Heart right ventricle (tissue), 16 donors: ENCODE measurements around the gene PCBP3. TPM values are rescaled to one million over a fixed set of nuclear protein-coding genes. Genes with fewer than 3 reads are reported as not detected.

ENCODE experiments used
- ATAC-seq, 8 donors: fragments of 200-7000 bp; cut with Tn5 transposase; one replicate each; pipeline ENCODE4 v1.9.1; 2020; ENCODE audit warnings: mild to moderate bottlenecking in 8 of 8, moderate library complexity in 8 of 8, moderate number of reproducible peaks in 1 of 8
- DNase-seq, 2 donors: peaks; one replicate each; pipeline ENCODE4 v3.0.0-alpha.2; 2020
- H3K27ac ChIP-seq, 10 donors: fragments of 200-600 bp; sonication (generic) in 2 of 10; one replicate each; pipeline versions ENCODE4 v1.5.0 to v1.8.0; 2020 to 2022; ENCODE audit warnings: mild to moderate bottlenecking in 3 of 10
- H3K27me3 ChIP-seq, 7 donors: fragments of 200-600 bp; one replicate each; pipeline ENCODE4 v1.8.0; 2021 to 2022; ENCODE audit warnings: mild to moderate bottlenecking in 2 of 7
- H3K36me3 ChIP-seq, 9 donors: fragments of 200-600 bp; sonication (generic) in 1 of 9; one replicate each; pipeline versions ENCODE4 v1.5.0 to v1.8.0; 2020 to 2022; ENCODE audit warnings: mild to moderate bottlenecking in 2 of 9
- H3K4me1 ChIP-seq, 9 donors: fragments of 200-600 bp; sonication (generic) in 1 of 9; one replicate each; pipeline versions ENCODE4 v1.5.0 to v1.8.0; 2020 to 2022; ENCODE audit warnings: mild to moderate bottlenecking in 4 of 9
- H3K4me3 ChIP-seq, 10 donors: fragments of 200-600 bp; sonication (generic) in 2 of 10; one replicate each; pipeline versions ENCODE4 v1.5.0 to v1.8.0; 2020 to 2022; ENCODE audit warnings: mild to moderate bottlenecking in 7 of 10, moderate library complexity in 2 of 10
- H3K9me3 ChIP-seq, 11 donors: fragments of 200-600 bp in 10 of 11; sonication (generic) in 2 of 11; one replicate each; pipeline versions ENCODE4 v1.5.0 to v1.8.0; 2013 to 2022; ENCODE audit warnings: mild to moderate bottlenecking in 2 of 11, control low read depth in 1 of 11, moderate library complexity in 1 of 11
- WGBS, 2 donors: extraction: QIAGEN DNeasy Blood & Tissue Kit; methylation state at CpG; one replicate each; pipeline ENCODE4 v1.1.7; 2013; ENCODE audit warnings: inconsistent platforms in 1 of 2; 5-methylcytosine and 5-hydroxymethylcytosine counted together
- intact Hi-C, 10 donors: fragments of 100-400 bp; cut with DNase I; formaldehyde crosslinking; loops; one replicate each; pipeline versions ENCODE4 v1.11.1 to v1.14.2; 2022
- long read RNA-seq, 3 donors: library from polyadenylated mRNA; unstranded; transcript quantifications; one replicate each; pipeline ENCODE4 v2.0.0, GENCODE V29; 2020 to 2021
- polyA plus RNA-seq, 2 donors: library from polyadenylated mRNA; stranded (reverse); fragments of 200-250 nt; gene quantifications; one replicate each; pipeline ENCODE4 v1.2.3, GENCODE V29; 2013
- total RNA-seq, 10 donors: library from RNA; stranded (reverse); fragmentation: NEBNext Ultra II Directional in 3 of 10; extraction: Animal tissue kit (Norgen Biotek cat#: 25700) in 3 of 10; gene quantifications; one replicate each; pipeline versions ENCODE4 v1.2.1 to v1.2.4, GENCODE V29; 2021 to 2023
- TF ChIP-seq, protein P1 (sequence below), 9 donors: fragments of 200-600 bp; sonication (generic) in 2 of 9; IDR thresholded peaks; one replicate each; pipeline versions ENCODE4 v1.5.0 to v1.8.0; 2021 to 2022; ENCODE audit warnings: antibody characterized with exemption in 9 of 9, mild to moderate bottlenecking in 5 of 9, moderate library complexity in 1 of 9
- donor health status: Arrhythmogenic right ventricular cardiomyopathy.
- donor health status: ischemic (EF 13 %, LVEDD 7.1; RV severe dilation, severe dysfunction).
- donor health status: healthy with polysubstance abuse.
- donor health status: DM: no; HTN: yes; CAD: no.
- donor health status: DM: no; HTN: no; CAD: no.
- donor health status: ischemic (EF 25% LVEDD 6.9; RV normal size, moderate dysfunction).
- donor health status: ischemic (EF 25% LVEDD 5.7; RV mildly dilated, moderate dysfunction).
- donor health status: healthy.
- donor health status: DM: yes; HTN: yes; CAD: no.
- donor health status: Ischemic cardiomyopathy.
- donor health status: ischemic (EF 35%, LVEDD 5.7; RV mildly dilated, moderate dysfunction).
- donor health status: nonischemic (EF 11% LVEDD 7.7; RV severe dilation, severe dysfunction).
- donor health status: DM: yes; HTN: yes; CAD: no.
- donor health status: PGD.
- donor health status: ischemic (EF 29% LVEDD 5.4; RV normal size, mild dysfunction).
- donor health status: nonischemic (EF 23%, LVEDD 6.1; RV moderate dilation, normal function).

The PCBP3 gene
- total RNA-seq (10 to 100 TPM in 1 of 10 donors, 1 to 10 TPM in 5, under 1 TPM in 4; 0.25 to 11.3 (median 1.6) TPM), polyA plus RNA-seq (1 to 10 TPM in 1 of 2 donors, under 1 TPM in 1; 0.51 to 1.3 TPM)
- long read RNA-seq, donor 1, partial matches to known transcripts, result 1 of 6 reads
- long read RNA-seq, donor 1, other reads (novel, unspliced or antisense), result 5 of 6 reads
- long read RNA-seq, donor 2, partial matches to known transcripts, result 1 of 2 reads
- long read RNA-seq, donor 2, other reads (novel, unspliced or antisense), result 1 of 2 reads
- long read RNA-seq, donor 3, partial matches to known transcripts, result 0 of 5 reads
- long read RNA-seq, donor 3, other reads (novel, unspliced or antisense), result 5 of 5 reads

DNA sequence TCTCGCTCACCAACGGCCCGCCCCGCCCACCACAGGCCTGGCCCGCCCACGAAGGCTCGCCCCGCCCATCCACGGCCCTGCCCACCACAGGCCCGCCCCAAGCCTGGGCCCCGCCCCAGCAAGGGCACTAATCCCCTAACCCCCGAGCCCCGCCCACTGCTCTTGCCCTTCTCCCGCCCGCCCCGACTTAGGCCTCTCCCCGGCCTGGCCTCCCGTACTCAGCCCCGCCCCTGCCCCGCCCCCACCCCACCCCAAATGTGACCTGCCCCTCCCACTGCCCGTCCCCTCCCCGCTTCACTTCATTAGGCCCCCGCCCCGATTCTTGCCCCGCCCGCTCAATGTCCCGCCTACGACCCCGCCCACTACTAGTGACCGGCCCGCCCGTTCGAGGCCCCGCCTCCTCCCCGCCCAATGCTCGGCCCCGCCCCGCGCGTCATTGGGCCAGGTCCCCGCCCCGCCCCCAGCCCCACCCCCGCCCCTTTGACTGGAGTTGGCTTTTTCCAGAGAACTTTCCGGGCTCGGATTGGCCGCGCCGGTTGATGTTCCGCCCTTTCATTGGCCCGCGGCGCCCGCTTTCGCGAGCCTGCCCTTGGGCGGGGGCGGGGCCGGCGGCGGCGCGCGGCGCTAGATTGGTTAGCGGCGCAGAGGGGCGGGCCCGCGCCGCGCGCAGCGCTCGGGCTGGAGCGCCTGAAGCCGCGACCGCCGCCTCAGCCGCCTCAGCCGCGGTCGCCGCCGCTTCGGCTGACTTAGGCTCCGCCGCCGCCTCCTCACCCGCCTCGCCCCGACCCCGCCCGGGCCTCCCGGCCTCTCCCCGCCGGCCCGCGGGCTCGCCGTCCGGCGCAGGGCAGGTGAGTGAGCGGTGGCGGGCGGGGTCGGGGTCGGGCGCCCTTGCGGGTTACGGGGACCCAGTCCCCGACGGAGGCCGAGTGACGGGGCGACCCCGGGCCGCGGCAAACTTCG is at the start of gene PCBP3:
Gene PCBP3, plus strand, starts transcription at position 705 of the 960 bp plus-strand sequence. CDS start 206,361 bp downstream, outside the sequence.
- H3K4me3 ChIP-seq, result peak within 1 kb of the TSS; percentile 21 to 59 (median 46)
- H3K4me1 ChIP-seq, result peaks cover 0 to 37% (median 8%) of the 10 kb centered on the region in 9 donors
- H3K27me3 ChIP-seq, result peaks cover 5 to 46% (median 21%) of the 10 kb centered on the region in 7 donors
- 1 to 2% methylated on average over 68 to 118 of the region's 120 CpGs for WGBS, 2 donors
- peak within 1 kb of the TSS in 3 of 10 donors; percentile 35 to 72 (median 62) for H3K27ac ChIP-seq
- DNase-seq (peak; percentile 96 to 98), ATAC-seq (peak; percentile 89 to 97 (median 94))
- no peaks in the 10 kb centered on the region for H3K9me3 ChIP-seq
- intact Hi-C loops, result loop anchor here in 1 of 10 donors (5.0 kb wide), 1 partner anchor 51 kb away; no protein-coding TSS in a partner anchor
- TF ChIP-seq, protein P1, sequence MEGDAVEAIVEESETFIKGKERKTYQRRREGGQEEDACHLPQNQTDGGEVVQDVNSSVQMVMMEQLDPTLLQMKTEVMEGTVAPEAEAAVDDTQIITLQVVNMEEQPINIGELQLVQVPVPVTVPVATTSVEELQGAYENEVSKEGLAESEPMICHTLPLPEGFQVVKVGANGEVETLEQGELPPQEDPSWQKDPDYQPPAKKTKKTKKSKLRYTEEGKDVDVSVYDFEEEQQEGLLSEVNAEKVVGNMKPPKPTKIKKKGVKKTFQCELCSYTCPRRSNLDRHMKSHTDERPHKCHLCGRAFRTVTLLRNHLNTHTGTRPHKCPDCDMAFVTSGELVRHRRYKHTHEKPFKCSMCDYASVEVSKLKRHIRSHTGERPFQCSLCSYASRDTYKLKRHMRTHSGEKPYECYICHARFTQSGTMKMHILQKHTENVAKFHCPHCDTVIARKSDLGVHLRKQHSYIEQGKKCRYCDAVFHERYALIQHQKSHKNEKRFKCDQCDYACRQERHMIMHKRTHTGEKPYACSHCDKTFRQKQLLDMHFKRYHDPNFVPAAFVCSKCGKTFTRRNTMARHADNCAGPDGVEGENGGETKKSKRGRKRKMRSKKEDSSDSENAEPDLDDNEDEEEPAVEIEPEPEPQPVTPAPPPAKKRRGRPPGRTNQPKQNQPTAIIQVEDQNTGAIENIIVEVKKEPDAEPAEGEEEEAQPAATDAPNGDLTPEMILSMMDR (IDR thresholded peaks at IDR 0.05), result no peak
- H3K36me3 ChIP-seq, result no peaks in the 10 kb centered on the region

GRCh38 chr21:45594721-45595489 is 48.6 kb upstream of the PCBP3 start:
- intact Hi-C loops, result loop anchor here in 5 of 10 donors (5.0 to 10.0 kb wide), 6 partner anchors 38 to 300 kb away; partner anchors contain the start of gene PCBP3 (in 1 of the 5)
- Histone ChIP-seq H3K27me3 (peaks cover 0 to 56% (median 22%) of the 10 kb centered on the region in 7 donors), H3K4me1 (peaks cover 0 to 15% (median 4%) of the 10 kb centered on the region in 9 donors), H3K4me3 (no peak overlapping the region), H3K9me3 (no peaks in the 10 kb centered on the region), H3K27ac (no peak overlapping the region), H3K36me3 (no peaks in the 10 kb centered on the region)
- 76 to 80% methylated on average over 17 of the region's 17 CpGs for whole genome bisulfite sequencing, 2 donors
- TF ChIP-seq, protein P1 (IDR thresholded peaks at IDR 0.05), result no peak
- no peak for ATAC-seq
- DNase-seq, result no peak

GRCh38 chr21:45595574-45596295 is 47.8 kb upstream of the PCBP3 start:
- Histone ChIP-seq H3K4me3 (no peak overlapping the region), H3K4me1 (peaks cover 0 to 7% (median 0%) of the 10 kb centered on the region in 9 donors), H3K27ac (no peak overlapping the region), H3K36me3 (no peaks in the 10 kb centered on the region), H3K9me3 (peaks cover 0 to 2% (median 0%) of the 10 kb centered on the region in 11 donors), H3K27me3 (peaks cover 0 to 52% (median 17%) of the 10 kb centered on the region in 7 donors)
- DNase-seq (no peak), ATAC-seq (no peak)
- TF ChIP-seq, protein P1 (IDR thresholded peaks at IDR 0.05), result no peak
- intact Hi-C loops, result loop anchor here in 5 of 10 donors (1.0 to 10.0 kb wide), 7 partner anchors 39 to 301 kb away; no protein-coding TSS in a partner anchor
- WGBS, 2 donors, result 86 to 90% methylated on average over 16 of the region's 16 CpGs
